HepG2 (cell line): ENCODE data around the gene APLP1. TPM values are rescaled to one million over a fixed set of nuclear protein-coding genes. Genes with fewer than 3 reads are reported as not detected.
A peak's percentile ranks its signal among the peaks of the same experiment; 100 is the strongest.

Source experiments
- BORCS8-MEF2B ChIP-seq: sonication (generic); formaldehyde crosslinking; IDR thresholded peaks from 2 replicates; pipeline ENCODE4 v1.8.0; 2022; ENCODE audit warnings: mild to moderate bottlenecking, missing genetic modification reagents
- CHD2 ChIP-seq: IDR thresholded peaks from 2 replicates; pipeline ENCODE4 v1.6.1; 2011; ENCODE audit warnings: low read depth, low read length, improper control_type of control experiment
- CSRNP1 ChIP-seq: sonication (generic); formaldehyde crosslinking; IDR thresholded peaks from 2 replicates; pipeline ENCODE4 v1.8.1; 2023; ENCODE audit warnings: mild to moderate bottlenecking, missing genetic modification reagents
- EEA1 ChIP-seq: sonication (generic); formaldehyde crosslinking; IDR thresholded peaks from 2 replicates; pipeline ENCODE4 v1.5.1; 2020; ENCODE audit warnings: mild to moderate bottlenecking, missing genetic modification reagents, borderline replicate concordance
- HINFP ChIP-seq: sonication (generic); formaldehyde crosslinking; IDR thresholded peaks from 2 replicates; pipeline ENCODE4 v1.4.0; 2020; ENCODE audit warnings: low read depth, mild to moderate bottlenecking, missing genetic modification reagents
- KMT2A ChIP-seq: sonication (generic); formaldehyde crosslinking; IDR thresholded peaks from 2 replicates; pipeline ENCODE4 v1.4.0; 2020; ENCODE audit warnings: missing genetic modification reagents
- MEF2D ChIP-seq: sonication (generic); formaldehyde crosslinking; IDR thresholded peaks from 2 replicates; pipeline ENCODE4 v1.5.1; 2020; ENCODE audit warnings: mild to moderate bottlenecking, missing genetic modification reagents
- MXD4 ChIP-seq: IDR thresholded peaks from 2 replicates; pipeline ENCODE4 v1.6.1; 2016; ENCODE audit warnings: mild to moderate bottlenecking, missing biosample characterization, missing genetic modification reagents
- MYC ChIP-seq: sonication (generic); formaldehyde crosslinking; IDR thresholded peaks from 2 replicates; pipeline ENCODE4 v1.9.0; 2021; ENCODE audit warnings: missing genetic modification reagents, borderline replicate concordance
- MZF1 ChIP-seq: sonication (generic); formaldehyde crosslinking; IDR thresholded peaks from 2 replicates; pipeline ENCODE4 v1.8.1; 2023; ENCODE audit warnings: mild to moderate bottlenecking, missing genetic modification reagents, borderline replicate concordance
- NCOA2 ChIP-seq: sonication (generic); formaldehyde crosslinking; IDR thresholded peaks from 2 replicates; pipeline ENCODE4 v1.8.0; 2022; ENCODE audit warnings: inconsistent platforms
- NFE2 ChIP-seq: sonication (generic); formaldehyde crosslinking; IDR thresholded peaks from 2 replicates; pipeline ENCODE4 v1.4.0; 2020; ENCODE audit warnings: missing genetic modification reagents
- NFE2L1 ChIP-seq: sonication (generic); formaldehyde crosslinking; IDR thresholded peaks from 2 replicates; pipeline ENCODE4 v1.4.0; 2020; ENCODE audit warnings: missing genetic modification reagents, mild to moderate bottlenecking, borderline replicate concordance
- PRDM15 ChIP-seq: sonication (generic); formaldehyde crosslinking; IDR thresholded peaks from 2 replicates; pipeline ENCODE4 v1.4.0; 2020; ENCODE audit warnings: missing genetic modification reagents
- RBFOX2 ChIP-seq: fragments of 200-400 bp; formaldehyde crosslinking; IDR thresholded peaks from 2 replicates; pipeline ENCODE4 v1.6.1; 2017; ENCODE audit warnings: low read depth, mild to moderate bottlenecking, low read length
- YY1 ChIP-seq: IDR thresholded peaks from 2 replicates; pipeline ENCODE4 v1.6.1; 2011; ENCODE audit warnings: low read length, low read depth, moderate library complexity, mild to moderate bottlenecking; ENCODE audit not compliant: insufficient read depth, insufficient replicate concordance
- ZBTB39 ChIP-seq: sonication (generic); formaldehyde crosslinking; IDR thresholded peaks from 2 replicates; pipeline ENCODE4 v1.5.0; 2020; ENCODE audit warnings: missing genetic modification reagents
- ZNF274 ChIP-seq: sonication (generic); formaldehyde crosslinking; IDR thresholded peaks from 2 replicates; pipeline ENCODE4 v1.5.1; 2020; ENCODE audit warnings: mild to moderate bottlenecking, missing genetic modification reagents
- ZNF354B ChIP-seq: sonication (generic); formaldehyde crosslinking; IDR thresholded peaks from 2 replicates; pipeline ENCODE4 v1.8.0; 2022; ENCODE audit warnings: mild to moderate bottlenecking, missing genetic modification reagents
- ZNF552 ChIP-seq: sonication (generic); formaldehyde crosslinking; IDR thresholded peaks from 2 replicates; pipeline ENCODE4 v1.9.0; 2022; ENCODE audit warnings: missing genetic modification reagents, mild to moderate bottlenecking, borderline replicate concordance
- ZNF562 ChIP-seq: sonication (generic); formaldehyde crosslinking; IDR thresholded peaks from 2 replicates; pipeline ENCODE4 v1.8.0; 2022; ENCODE audit warnings: missing genetic modification reagents, borderline replicate concordance
- ZNF564 ChIP-seq: sonication (generic); formaldehyde crosslinking; IDR thresholded peaks from 2 replicates; pipeline ENCODE4 v1.8.1; 2023; ENCODE audit warnings: mild to moderate bottlenecking, missing genetic modification reagents
- ZSCAN31 ChIP-seq: sonication (generic); formaldehyde crosslinking; IDR thresholded peaks from 2 replicates; pipeline ENCODE4 v1.5.0; 2020; ENCODE audit warnings: low read depth, mild to moderate bottlenecking, missing genetic modification reagents
- polyA plus RNA-seq, 8 experiments: library from polyadenylated mRNA; depleted of rRNA in 3 of 8; stranded (reverse) in 7 of 8; unstranded in 1 of 8; fragments of >200 nt; fragmentation: Illumina TruSeq in 4 of 8; extraction: Trizol in 4 of 8; gene quantifications; 2 replicates each; pipeline versions ENCODE4 v1.2.1 to v1.2.3, GENCODE V29; 2011 to 2016; ENCODE audit warnings: low read depth in 4 of 8, missing spikeins in 1 of 8, mixed read lengths in 1 of 8; ENCODE audit not compliant: insufficient read depth in 1 of 8
- total RNA-seq, 5 experiments: library from RNA; depleted of rRNA; stranded (reverse); fragments of >200 nt; fragmentation: Illumina TruSeq; extraction: Trizol; gene quantifications; 2 replicates each; pipeline ENCODE4 v1.2.3, GENCODE V29; 2016; ENCODE audit warnings: low read depth in 1 of 5

The APLP1 gene
- total and polyA plus RNA-seq, 2 of the 13 experiments (the other 11 are each of a cell fraction or from before 2014, with no cell fraction given) = 2.0 to 2.9 TPM

- TF ChIP-seq HINFP (no peak), ZNF354B (CRISPR knock-in tag) (no peak), CSRNP1 (CRISPR knock-in tag) (no peak), ZNF552 (CRISPR knock-in tag) (no peak), ZNF274 (CRISPR knock-in tag) (no peak), KMT2A (CRISPR knock-in tag) (no peak), BORCS8-MEF2B (CRISPR knock-in tag) (0 out of 2 replicates have a peak, but pooled peaks have one; percentile 23), MYC (CRISPR knock-in tag) (no peak; the same call in 1 of the 2 replicates), MXD4 (CRISPR knock-in tag) (no peak), PRDM15 (CRISPR knock-in tag) (no peak), ZNF562 (CRISPR knock-in tag) (no peak), NFE2L1 (CRISPR knock-in tag) (no peak), RBFOX2 (no peak), ZBTB39 (CRISPR knock-in tag) (no peak), ZSCAN31 (no peak), NFE2 (CRISPR knock-in tag) (no peak), NCOA2 (CRISPR knock-in tag) (0 out of 2 replicates have a peak, but pooled peaks have one; percentile 13), MZF1 (CRISPR knock-in tag) (no peak), ZNF564 (no peak), MEF2D (no peak), CHD2 (no peak), YY1 (no peak), EEA1 (CRISPR knock-in tag) (no peak)
These were observed 5.8 kb upstream of the APLP1 start (continued) for GRCh38 chr19:35862528-35862927.
